Stimulated activated CD4-positive, alpha-beta T cell treated with anti-CD3 and anti-CD28 coated beads, Interleukin-4, amount 100 ng/mL, for 4 hours (primary cell): ENCODE data around the gene RARRES2.
"Not testable (repeated sequence)": the region's sequence is repeated elsewhere in the genome, so short reads cannot be mapped to it uniquely, and the experiment has no call there.

Experiments
- DNase-seq, 2 experiments: peaks; one replicate each; pipeline ENCODE4 v3.0.0-alpha.2; 2020

Gene RARRES2

DNA sequence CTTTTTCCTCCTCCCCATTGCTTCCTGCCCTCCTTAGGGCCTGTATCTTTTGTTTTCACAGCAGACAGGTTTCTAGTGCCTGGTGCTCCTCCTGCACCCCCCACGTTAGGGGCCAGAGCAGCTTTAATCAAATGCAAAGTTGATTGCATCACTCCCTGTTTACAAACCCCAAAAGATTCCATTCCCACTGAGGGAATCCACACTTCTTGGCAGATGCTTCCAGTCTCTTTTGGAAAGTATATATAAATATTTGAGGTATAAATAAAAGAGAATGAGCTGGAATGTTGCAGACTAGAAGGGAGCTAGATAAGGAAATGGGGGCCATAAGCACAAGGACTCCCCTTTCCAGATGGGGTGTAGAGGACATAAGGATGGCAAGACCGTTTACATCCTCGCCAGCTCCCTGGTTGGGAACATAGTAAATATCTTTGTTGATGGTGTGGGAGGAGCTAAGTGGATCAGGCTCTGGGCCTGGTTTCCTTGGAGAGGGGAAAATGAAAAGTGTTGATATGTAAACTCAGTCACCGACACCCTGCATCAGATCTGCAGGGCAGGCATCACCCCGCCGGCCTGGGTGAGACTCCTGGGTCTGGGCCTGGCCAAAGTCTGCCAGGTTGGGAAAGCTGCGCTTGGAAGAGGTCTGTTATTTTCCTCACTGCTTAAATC is 6.2 kb downstream of the RARRES2 start:
- DNase-seq: no peak

DNA sequence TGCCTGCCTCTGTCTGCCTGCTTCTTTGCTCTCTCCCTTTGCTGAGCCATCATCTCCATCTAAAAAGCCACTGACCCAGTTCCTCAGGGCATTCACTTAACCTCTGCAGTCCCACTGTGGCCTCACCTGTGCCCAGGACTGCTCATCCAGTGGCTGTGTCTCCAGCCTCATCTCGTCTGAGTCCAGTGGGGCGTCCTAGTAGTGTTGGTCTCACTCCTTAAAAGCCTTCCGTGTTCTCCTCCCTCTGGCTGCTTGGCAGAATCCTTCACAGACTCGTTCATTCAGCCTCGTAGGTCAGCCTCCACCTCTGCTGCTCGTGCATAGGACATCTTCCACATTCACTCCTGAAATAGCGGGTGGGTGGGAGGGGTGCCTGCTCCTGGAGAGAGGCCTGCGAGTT is 7.3 kb downstream of the RARRES2 start:
- DNase-seq: no peak

DNA sequence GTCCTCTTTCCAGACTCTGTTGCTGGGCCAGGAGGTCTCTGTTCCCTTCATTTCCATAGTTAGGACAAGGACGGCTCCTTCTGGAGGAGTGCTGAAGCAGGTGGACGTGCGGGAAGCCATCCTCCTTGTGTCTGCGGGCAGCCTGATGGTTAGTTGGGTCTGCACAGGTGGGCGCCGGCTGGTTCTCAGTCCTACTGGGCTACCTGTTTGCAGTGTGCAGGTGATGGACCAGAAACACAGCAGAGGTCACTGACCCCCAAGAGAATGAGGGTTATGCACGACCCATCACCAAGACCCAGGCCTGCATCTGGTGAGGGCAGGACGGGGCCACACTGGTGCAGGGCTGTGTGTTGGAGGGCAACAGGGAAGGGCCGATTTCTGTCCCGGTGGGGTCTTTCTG is 7.8 kb downstream of the RARRES2 start:
- no peak for DNase-seq

DNA sequence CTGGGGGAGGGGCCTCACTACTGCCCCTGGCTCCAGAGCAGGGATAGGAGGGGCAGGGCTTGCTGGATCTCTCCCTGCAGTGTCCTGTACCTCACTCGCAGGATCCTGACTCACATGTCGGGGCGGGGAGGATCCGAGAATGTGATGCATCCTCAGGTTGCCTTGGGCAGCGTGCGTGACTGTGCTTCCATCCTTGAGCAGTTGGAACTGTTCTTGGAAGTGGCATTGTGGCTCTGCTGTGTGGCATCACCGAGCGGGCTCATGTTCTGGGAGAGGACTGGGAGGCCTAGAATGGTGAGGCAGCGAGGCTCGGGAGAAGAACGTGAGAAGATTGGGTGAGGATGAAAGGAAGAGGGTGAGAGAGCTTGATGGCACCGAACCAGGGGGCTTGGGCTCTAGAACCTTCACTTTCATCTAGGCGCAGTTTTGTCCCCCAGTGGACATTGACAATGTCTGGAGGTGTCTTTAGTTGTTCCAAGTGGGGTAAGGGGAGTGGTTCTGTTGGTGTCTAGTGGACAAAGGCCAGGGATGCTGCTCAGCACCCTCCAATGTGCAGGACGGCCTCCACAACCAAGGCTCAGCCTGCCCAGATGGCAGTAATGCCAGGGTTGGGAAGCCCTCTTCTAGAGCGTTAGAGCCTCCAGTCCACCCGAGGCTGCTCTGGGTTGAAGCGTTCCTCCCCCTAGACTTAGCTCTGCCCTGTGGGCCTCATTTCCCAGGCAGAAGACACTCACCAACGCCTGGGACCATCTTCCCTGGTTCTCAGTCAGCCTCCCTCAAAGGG is 8.4 kb downstream of the RARRES2 start:
- no peak for DNase-seq

DNA sequence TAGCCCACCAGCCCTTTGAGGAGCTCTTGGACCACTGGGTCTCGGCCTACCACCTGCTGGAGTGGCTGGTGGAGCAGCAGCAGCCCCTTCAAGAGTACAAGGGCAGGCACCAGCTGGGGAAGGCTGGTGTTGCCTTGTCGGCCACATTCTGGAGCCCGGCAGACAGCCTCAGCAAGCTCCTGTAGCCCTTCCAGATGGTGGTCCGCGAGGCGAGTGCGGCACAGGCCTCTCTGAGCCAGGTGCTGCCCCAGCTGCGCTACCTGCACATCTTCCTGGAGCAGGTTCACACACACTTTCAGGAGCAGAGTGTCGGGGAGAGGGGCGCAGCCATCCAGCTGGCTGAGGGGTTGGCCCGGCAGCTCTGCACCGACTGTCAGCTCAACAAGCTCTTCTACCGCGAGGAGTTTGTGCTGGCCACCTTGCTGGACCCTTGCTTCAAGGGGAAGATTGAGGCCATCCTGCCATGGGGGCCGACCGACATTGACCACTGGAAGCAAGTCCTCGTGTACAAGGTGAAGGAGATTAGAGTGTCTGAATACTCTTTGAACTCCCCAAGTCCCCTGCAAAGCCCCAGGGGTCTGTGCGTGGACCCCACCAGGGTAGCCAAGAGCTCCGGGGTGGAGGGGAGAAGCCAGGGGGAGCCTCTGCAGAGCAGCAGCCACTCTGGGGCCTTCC is 11.1 kb downstream of the RARRES2 start:
- DNase-seq: no peak

DNA sequence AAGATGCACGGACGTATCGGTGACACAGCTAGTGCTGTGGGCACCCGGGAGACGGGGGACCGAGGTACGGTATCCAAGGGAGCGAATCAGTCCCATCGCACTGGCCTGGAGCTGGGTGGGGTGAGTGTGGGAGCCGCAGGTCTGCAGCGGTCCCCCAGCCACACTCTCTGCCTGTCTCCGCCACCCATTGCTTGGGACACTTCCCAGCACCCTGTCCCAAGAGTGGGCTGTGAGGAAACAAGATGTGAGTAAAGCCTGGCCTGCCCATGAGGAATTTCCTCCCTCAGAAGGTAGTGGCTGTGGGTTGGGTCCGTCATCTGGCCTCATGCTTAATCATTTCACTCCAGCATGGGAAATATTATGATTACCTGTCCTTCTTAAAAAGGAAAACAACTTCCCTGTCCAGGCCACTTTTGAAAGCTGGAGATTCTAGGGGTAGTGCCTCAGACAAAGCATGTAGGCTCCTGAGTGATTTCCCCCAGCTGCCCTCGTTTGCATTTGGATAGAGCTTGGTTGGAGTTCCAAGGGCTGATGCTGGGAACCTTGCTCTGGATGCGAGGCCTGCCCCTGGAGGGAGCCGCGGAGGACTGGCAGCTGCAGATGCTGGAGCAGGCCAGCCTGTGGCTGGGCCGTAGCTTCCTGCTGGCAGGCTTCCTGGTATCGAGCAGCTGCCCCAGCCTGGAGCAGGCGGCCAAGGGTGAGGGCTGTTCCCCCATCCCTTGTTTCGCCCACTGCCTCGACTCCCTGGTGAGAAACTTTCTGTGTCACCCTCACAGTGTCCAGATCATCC is 11.9 kb downstream of the RARRES2 start:
- no peak for DNase-seq

DNA sequence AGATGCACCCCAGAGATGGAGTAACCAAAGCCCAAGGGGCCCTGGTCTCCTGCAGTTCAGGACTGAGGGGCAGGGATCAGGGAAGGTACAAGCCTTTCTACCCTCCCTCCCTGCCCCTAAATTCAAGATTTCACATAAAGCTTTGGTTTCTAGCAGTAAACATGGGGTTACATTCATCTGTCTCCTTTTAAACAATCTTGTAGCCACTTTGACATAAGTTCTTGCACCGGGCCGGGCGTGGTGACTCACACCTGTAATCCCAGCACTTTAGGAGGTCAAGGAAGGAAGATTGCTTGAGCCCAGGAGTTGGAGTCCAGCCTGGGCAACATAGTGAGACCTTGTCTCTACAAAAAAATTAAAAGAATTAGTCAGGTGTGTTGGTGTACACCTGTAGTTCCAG is 14.1 kb downstream of the RARRES2 start:
- no peak for DNase-seq

DNA sequence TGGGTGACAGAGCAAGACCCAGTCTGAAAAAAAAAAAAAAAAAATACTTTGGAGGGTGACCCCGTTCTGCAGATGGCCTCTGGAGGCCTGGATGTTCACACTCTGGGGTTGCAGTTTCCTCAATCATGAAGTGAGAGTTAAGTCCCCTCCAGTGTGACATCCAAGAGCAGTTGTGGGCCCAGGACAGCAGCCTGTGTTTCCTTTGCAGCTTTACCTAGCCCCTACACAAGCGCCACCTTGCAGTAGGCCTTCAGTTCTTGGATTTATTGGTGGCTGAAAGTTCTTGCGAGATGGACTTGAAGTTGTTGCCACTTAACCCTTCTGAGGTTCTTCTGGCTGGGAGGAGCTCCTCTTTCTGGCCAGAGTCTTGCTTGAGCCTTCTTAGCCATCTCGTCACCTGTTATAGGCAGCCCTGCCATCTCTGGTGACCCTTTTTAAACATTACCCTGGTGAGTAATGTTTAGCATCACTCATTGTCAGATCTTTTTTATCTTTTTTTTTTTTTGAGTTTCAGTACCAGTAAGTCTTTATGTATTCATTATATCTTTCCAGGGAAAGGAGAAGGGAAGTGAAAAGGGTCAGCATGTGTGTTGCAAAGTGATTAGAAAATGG is 14.7 kb downstream of the RARRES2 start:
- DNase-seq: no peak

DNA sequence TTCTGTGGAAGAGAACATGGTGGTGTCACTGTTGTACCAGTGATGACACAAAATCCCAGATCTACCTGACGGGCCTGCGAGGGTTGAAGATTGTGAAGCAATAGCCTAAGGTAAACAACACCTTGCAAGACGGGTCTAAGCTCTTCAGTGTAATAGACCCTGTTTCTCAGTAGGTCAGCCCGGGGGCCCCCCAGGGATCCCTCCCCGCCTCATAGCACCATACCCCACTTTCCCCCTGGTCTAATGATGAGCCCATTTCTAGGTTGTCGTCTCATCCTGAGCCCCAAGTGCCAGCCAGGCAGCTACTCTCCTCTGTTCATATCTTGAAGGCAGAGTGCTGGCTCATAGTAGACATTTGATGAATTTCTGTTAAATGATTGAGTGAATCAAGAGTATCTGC is 15.5 kb downstream of the RARRES2 start:
- no peak for DNase-seq

DNA sequence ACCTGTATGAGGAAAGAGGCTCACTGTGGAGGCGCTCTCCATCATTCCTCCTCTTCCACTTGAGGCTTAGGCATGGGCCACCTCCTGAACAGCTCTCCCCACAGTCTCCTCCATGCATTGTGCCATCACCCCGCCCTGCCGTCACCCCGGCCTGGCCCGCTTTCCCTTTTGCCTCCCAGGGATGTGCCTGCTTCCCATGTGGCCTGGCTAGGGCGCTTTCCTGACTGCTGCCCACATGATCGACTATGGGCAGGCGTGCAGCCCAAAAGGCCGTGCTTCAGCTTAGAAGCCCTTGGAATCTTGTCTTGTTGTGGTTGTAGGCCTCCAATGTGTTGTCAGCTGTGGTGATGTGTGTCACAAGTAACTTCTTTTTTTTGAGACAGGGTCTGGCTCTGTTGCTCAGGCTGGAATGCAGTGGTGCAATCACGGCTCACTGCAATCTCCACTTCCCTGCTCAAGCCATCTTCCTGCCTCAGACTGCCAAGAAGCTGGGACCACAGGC is 16.3 kb downstream of the RARRES2 start:
- DNase-seq: no peak

DNA sequence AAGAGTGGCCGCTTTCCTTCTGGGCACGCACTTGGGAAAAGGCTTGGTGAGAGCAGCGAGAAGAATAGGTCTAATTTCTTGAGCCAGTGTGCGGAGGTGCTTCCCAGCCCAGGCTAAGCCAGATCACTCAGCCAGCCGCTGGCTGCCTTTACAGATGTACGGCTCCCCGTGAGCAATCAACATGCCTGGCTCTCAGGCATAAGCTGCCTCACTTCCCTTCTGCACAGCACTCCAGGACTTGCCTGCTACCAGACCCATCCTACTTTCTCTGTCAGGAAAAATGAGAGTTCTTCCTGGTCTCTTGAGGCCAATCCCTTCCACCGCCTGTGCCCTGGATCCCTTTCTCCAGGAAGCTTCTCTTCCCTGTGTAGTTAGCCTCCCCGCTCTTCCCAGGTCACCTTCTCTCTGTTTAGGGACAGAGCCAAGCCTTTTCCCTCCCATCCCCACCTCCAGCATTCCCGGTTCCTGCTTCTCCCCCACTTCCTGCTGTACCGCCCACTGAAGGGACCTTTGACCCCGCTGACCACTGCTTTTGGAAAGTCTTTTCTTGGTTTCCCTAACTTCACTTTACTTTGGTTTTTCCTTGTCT is 17.0 kb downstream of the RARRES2 start:
- no peak for DNase-seq

DNA sequence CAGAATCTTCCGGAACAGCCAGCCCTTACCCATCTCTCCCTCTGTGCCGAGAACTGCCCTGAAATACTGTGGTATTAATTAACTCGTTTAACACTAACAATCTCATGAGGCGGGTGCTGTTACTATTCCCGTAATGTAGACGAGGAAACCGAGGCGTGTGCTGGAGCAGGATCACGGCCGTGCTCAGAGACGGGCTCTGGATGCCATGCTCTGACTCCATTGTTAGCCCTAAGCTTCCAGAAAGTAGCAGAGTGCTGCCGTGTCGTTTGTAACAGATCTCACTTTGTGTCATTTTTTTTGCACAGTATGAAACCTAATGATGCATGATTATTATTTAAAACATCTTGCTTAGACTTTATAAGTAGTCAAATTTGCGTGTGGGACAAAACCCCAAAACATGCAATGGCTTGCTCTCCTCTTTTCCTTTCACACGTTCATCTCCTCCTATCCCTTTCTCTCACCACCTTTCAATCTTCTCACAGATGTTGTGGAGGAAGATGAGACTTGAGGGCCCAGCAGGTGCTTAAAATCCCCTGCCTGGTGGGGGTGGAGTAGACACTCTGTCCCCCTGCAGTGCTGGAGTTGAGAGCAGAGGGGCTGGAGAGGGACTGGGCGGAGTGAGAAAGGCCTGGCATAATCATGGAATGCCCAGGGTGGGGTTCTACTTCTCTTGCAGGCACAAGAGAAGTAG is 17.6 kb downstream of the RARRES2 start:
- DNase-seq: no peak

DNA sequence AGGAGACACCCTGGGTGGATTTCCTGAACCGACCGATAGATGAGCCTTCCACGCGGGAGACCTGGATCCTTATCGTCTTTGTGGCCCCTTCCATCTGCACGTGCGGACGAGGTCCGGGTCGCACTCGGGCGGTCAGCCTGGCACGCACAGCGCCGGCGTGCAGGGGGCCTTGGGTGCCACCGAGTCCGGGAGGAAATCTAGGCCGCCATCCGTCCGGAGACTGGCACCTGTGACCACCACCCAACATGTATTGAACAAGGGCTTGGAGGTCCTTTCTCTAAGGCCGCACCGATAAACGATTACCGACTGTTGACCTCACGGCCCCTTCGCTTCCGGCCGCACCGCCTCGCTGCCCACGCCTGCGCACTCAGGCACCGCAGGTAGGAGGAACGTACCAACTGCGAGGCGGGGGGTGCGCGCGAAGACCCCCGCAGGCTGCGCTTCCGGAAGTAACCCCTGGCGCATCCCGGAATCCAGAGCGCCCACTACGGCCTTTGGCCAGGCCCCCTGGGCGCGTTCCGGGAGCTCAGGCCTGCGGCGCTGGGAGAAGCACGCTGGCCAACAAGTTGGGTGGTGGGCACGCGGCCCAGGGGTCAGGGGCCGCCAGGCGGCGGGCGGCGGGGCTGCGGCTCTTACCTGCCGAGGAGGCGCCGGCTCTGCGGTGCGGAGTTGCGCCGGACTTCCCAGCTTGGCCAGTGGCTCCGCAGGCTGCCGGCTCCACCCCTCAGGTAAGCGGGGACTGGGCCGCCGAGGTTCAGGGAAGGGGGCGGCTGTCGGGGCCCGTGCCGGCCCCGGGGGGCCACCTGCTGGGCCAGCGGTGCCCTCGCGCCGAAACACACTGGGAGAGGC is 18.4 kb downstream of the RARRES2 start, which contains the start of the genes ACTR3C and LRRC61:
Gene ACTR3C (minus strand): TSS at position 713 of the 849 bp plus-strand sequence. CDS start 28,249 bp downstream, outside the sequence.
Gene LRRC61 (plus strand): TSS at position 523 of the 849 bp plus-strand sequence. CDS start 13,507 bp downstream, outside the sequence.
- DNase-seq: peak; percentile 56 to 67

DNA sequence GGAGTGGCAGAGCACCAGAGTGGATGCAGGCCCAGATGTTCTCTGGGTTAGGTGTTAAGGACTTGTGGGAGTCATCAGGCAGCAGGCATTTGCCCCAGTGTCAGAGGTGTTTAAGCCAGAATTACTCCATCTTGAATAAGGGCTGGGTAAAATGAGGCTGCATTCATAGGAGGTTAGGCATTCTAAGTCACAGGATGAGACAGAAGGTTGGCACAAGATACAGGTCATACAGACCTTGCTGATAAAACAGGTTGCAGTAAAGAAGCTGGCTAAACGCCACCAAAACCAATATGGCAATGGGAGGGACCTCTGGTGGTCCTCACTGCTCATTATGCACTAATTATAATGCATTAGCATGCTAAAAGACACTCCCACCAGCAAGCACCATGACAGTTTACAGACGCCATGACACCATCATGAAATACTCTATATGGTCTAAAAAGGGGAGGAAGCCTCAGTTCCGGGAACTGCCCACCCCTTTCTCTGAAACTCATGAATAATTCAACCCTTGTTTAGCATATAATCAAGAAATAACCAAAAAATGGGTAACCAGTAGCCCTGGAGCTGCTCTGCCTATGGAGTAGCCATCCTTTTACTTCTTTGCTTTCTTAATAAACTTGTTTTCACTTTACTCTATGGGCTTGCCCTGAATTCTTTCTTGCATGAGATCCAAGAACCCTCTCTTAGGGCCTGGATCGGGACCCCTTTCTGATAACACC is 19.2 kb downstream of the RARRES2 start:
- DNase-seq: peak; percentile 37 to 57

DNA sequence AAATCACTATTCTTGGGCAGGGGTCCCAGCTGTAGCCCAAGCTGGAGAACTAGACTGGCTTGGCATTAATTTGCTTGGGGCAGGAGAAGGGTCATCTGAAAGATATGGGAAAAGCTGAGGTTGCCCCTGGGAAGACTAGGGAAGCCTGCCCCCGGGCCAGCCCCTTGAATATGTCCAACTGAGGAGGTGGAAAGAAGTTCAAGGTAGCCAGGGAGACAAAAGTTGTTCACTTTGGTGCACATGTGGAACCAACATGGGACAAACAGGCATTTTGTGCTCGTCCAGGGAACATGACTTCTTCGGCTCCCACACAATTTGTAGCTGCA is 19.7 kb downstream of the RARRES2 start:
- no peak for DNase-seq

DNA sequence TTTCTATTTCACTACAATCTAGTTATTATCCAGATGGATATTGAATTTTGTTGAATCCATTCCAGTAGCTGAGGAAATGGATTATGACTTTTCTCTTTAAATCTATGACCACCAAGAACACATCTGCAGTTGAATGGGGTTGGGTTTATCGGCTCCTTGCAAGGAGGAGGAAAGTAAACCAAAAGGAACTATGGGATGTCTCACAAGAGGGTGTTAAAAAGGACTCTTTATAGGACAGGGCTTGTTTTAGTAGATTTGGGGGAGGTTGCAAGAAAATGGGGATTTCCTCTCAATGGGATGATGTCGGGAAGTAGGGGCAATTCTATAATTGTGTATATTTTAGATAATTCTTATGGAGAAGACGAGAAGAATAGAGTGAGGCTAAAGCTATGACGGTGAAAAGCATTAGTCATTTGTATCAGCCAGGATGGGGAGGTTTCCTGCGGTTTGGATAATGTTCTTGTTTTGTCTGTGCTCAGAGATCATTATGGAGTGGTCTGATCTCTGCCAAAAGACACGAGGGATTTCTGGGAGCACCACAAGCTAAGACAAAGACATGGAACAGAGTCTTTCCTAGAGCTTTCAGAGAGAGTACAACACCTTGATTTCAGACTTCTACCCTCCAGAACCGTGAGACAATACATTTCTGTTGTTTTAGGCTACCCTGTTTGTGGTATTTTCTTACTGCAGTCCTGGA is 23.5 kb downstream of the RARRES2 start:
- no peak for DNase-seq

DNA sequence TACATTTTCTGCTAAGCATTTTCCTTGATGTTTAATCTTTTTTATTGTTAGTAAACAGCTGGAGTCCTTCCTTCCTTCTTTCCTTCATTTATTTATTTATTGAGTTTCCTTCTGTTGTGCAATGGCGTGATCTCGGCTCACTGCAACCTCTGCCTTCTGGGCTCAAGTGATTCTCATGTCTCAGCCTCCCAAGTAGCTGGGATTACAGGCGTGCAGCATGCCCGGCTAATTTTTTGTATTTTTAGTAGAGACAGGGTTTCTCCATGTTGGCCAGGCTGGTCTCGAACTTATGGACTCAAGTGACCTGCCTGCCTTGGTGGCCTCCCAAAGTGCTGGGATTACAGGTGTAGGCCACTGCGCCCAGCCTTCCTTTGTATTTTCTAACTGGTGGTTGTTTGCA is 24.4 kb downstream of the RARRES2 start:
- DNase-seq: not testable (repeated sequence)

DNA sequence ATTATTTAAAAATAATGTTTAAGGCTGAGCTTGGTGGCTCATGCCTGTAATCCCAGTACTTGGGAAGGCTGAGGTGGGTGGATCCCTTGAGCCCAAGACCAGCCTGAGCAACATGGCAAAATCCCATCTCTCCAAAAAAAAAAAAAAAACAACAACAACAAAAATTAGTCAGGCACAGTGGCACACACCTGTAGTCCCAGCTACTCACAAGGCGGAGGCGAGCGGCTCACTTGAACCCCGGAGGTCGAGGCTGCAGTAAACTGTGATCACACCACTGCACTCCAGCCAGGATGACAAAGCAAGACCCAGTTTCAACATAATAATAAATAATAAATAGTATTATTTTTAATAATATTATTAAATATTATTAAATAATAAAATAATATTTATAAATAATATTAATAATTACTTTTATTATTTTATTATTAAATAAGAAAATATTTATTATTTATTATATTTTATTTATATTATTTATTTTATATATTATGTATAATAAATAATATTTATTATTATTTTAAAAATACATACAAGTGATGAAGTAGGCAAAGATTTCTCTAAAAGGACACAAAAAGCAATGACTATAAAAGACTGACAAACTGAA is 26.7 kb downstream of the RARRES2 start:
- DNase-seq: no peak

DNA sequence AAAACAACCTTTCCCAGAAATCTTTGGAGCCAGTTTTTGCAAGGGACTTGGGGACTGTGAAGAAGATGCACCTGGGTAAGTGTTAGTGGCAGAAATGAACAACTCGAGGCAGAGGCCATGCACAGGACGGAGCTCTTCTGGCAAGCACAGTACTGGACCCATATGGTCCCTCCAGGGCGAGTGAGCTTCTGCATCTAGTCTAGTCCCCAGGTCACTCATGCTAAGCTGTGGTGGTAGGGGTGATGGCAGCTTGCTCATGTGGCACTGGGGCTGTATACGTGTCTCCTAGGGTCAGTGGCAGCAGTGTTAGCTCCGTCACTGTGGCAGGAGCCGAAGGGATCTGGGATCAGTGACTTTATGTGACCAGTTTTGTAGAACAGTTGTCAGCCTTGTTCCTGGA is 27.6 kb downstream of the RARRES2 start:
- no peak for DNase-seq
